Measurements from ENCODE around the gene PCDHGA7.
"Not testable (repeated sequence)": the region's sequence is repeated elsewhere in the genome, so short reads cannot be mapped to it uniquely, and the experiment has no call there.

The PCDHGA7 gene

DNA sequence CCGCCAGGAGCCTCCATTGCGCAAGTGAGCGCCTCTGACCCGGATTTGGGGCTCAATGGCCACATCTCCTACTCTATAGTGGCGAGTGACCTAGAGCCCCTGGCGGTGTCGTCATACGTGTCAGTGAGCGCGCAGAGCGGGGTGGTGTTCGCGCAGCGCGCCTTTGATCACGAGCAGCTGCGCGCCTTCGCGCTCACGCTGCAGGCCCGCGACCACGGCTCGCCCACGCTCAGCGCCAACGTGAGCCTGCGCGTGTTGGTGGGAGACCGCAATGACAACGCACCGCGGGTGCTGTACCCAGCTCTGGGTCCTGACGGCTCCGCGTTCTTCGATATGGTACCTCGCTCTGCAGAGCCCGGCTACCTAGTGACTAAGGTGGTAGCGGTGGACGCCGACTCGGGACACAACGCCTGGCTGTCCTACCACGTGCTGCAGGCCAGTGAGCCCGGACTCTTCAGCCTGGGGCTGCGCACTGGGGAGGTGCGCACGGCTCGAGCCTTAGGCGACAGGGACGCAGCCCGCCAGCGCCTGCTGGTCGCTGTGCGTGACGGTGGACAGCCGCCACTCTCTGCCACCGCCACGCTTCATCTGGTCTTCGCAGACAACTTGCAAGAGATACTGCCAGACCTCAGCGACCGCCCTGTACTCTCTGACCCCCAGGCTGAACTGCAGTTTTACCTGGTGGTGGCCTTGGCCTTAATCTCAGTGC lies 27.2 kb downstream of the PCDHGA7 start:
- Histone ChIP-seq H3K9me3 (ENCODE audit: control insufficient read depth in 1 of 2, low read length in 2 of 2) (peaks cover 55 to 78% of the 10 kb centered on the region in 2 donors), H3K36me3 (ENCODE audit: control insufficient read depth in 1 of 2, insufficient read depth in 2 of 2, low read length in 2 of 2) (peaks cover 0 to 15% of the 10 kb centered on the region in 2 donors), H3K27ac (ENCODE audit: low read length) (no peak overlapping the region), H3K4me3 (ENCODE audit: low read depth in 1 of 2, low read length in 2 of 2) (peak overlapping the region; percentile 21 to 70), H3K4me1 (ENCODE audit: control insufficient read depth in 1 of 2, insufficient read depth in 2 of 2, low read length in 2 of 2) (no peaks in the 10 kb centered on the region), H3K27me3 (ENCODE audit: low read depth, low read length) (no peaks in the 10 kb centered on the region)

DNA sequence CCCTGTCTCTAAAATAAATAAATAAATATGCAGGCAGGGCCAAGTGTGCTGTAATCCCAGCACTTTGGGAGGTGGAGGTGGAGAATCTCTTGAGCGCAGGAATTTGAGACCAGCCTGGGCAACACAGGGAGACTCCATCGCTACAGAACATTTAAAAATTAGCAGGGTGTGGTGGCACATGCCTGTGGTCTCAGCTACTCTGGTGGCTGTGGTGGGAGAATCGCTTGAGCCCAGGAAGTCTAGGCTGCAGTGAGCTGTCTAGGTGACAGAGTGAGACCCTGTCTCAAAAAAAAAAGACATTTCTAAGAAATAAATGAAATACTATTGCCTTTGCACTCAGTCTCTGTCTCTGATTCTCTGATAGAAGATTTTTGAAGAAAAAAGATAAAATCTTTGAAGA lies 29.0 kb downstream of the PCDHGA7 start:
- H3K4me1 ChIP-seq (ENCODE audit: control insufficient read depth in 1 of 2, insufficient read depth in 2 of 2, low read length in 2 of 2), result no peaks in the 10 kb centered on the region
- H3K4me3 ChIP-seq (ENCODE audit: low read depth in 1 of 2, low read length in 2 of 2), result peak overlapping the region; percentile 21 to 70
- H3K36me3 ChIP-seq (ENCODE audit: control insufficient read depth in 1 of 2, insufficient read depth in 2 of 2, low read length in 2 of 2), result peaks cover 0 to 14% of the 10 kb centered on the region in 2 donors
- no peaks in the 10 kb centered on the region for H3K27me3 ChIP-seq (ENCODE audit: low read depth, low read length)
- H3K9me3 ChIP-seq (ENCODE audit: control insufficient read depth in 1 of 2, low read length in 2 of 2), result peaks cover 50 to 76% of the 10 kb centered on the region in 2 donors
- H3K27ac ChIP-seq (ENCODE audit: low read length), result no peak overlapping the region

DNA sequence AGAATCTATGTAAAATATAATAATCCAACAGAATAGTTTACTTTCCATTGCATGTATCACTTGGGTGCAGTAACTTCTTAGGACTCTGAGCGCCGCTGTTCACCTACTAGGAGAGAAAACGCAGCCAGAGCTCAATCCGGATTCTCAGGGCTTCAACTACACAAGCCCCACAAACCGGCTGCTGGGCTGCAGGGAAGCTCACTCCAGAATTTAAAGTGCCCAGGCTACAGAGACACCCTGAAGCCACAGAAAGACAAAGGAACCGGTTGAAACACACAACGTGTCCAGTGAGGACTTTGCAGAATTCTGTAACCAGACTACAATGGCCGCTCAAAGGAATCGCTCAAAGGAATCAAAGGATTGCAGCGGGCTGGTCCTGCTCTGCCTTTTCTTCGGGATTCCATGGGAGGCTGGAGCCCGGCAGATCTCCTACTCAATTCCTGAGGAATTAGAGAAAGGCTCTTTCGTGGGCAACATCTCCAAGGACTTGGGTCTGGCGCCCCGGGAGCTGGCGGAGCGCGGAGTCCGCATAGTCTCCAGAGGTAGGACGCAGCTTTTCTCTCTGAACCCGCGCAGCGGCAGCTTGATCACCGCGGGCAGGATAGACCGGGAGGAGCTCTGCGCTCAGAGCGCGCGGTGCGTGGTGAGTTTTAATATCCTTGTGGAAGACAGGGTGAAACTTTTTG lies 30.5 kb downstream of the PCDHGA7 start, which contains the start of gene PCDHGA10:
PCDHGA10 (plus strand) TSS at position 134 of the 686 bp plus-strand sequence; CDS start at position 323, 189 bp downstream.
- Histone ChIP-seq H3K27ac (ENCODE audit: low read length) (no peak within 1 kb of the TSS), H3K4me1 (ENCODE audit: control insufficient read depth in 1 of 2, insufficient read depth in 2 of 2, low read length in 2 of 2) (no peaks in the 10 kb centered on the region), H3K9me3 (ENCODE audit: control insufficient read depth in 1 of 2, low read length in 2 of 2) (peaks cover 46 to 79% of the 10 kb centered on the region in 2 donors), H3K36me3 (ENCODE audit: control insufficient read depth in 1 of 2, insufficient read depth in 2 of 2, low read length in 2 of 2) (peaks cover 0 to 14% of the 10 kb centered on the region in 2 donors), H3K4me3 (ENCODE audit: low read depth in 1 of 2, low read length in 2 of 2) (peak within 1 kb of the TSS; percentile 55 to 70), H3K27me3 (ENCODE audit: low read depth, low read length) (no peaks in the 10 kb centered on the region)

DNA sequence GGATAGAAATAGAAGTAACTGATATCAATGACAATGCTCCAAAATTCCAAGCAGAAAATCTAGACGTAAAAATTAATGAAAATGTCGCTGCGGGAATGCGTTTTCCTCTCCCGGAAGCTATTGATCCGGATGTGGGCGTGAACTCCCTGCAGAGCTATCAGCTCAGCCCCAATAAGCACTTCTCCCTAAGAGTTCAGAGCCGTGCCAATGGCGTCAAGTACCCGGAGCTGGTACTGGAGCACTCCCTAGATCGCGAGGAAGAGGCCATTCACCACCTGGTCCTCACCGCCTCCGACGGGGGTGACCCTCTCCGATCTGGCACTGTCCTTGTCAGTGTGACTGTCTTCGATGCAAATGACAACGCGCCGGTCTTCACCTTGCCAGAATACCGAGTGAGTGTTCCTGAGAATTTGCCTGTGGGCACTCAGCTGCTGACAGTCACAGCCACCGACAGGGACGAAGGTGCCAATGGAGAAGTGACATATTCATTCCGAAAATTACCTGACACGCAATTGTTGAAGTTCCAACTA lies 31.1 kb downstream of the PCDHGA7 start:
- Histone ChIP-seq H3K36me3 (ENCODE audit: control insufficient read depth in 1 of 2, insufficient read depth in 2 of 2, low read length in 2 of 2) (peaks cover 0 to 14% of the 10 kb centered on the region in 2 donors), H3K4me3 (ENCODE audit: low read depth in 1 of 2, low read length in 2 of 2) (peak overlapping the region; percentile 55 to 70), H3K27me3 (ENCODE audit: low read depth, low read length) (no peaks in the 10 kb centered on the region), H3K9me3 (ENCODE audit: control insufficient read depth in 1 of 2, low read length in 2 of 2) (peaks cover 50 to 78% of the 10 kb centered on the region in 2 donors), H3K27ac (ENCODE audit: low read length) (no peak overlapping the region), H3K4me1 (ENCODE audit: control insufficient read depth in 1 of 2, insufficient read depth in 2 of 2, low read length in 2 of 2) (no peaks in the 10 kb centered on the region)

DNA sequence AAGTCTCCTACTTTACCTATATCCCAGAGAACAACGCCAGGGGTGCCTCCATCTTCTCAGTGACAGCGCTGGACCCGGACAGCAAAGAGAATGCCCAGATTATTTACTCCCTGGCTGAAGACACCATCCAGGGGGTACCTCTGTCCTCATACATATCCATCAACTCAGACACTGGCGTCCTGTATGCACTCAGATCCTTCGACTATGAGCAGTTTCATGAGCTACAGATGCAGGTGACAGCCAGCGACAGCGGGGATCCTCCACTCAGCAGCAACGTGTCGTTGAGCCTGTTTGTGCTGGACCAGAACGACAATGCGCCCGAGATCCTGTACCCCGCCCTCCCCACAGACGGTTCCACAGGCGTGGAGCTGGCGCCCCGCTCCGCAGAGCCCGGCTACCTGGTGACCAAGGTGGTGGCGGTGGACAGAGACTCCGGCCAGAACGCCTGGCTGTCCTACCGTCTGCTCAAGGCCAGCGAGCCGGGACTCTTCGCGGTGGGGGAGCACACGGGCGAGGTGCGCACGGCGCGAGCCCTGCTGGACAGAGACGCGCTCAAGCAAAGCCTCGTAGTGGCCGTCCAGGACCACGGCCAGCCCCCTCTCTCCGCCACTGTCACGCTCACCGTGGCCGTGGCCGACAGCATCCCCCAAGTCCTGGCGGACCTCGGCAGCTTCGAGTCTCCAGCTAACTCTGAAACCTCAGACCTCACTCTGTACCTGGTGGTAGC lies 32.2 kb downstream of the PCDHGA7 start:
- not testable (repeated sequence) for H3K4me1 ChIP-seq (ENCODE audit: control insufficient read depth in 1 of 2, insufficient read depth in 2 of 2, low read length in 2 of 2); H3K27ac ChIP-seq (ENCODE audit: low read length); H3K27me3 ChIP-seq (ENCODE audit: low read depth, low read length)
- peaks cover 49 to 78% of the 10 kb centered on the region in 2 donors for H3K9me3 ChIP-seq (ENCODE audit: control insufficient read depth in 1 of 2, low read length in 2 of 2)
- H3K36me3 ChIP-seq (ENCODE audit: control insufficient read depth in 1 of 2, insufficient read depth in 2 of 2, low read length in 2 of 2), result peaks cover 0 to 17% of the 10 kb centered on the region in 2 donors
- peak overlapping the region; percentile 17 to 70 for H3K4me3 ChIP-seq (ENCODE audit: low read depth in 1 of 2, low read length in 2 of 2)

DNA sequence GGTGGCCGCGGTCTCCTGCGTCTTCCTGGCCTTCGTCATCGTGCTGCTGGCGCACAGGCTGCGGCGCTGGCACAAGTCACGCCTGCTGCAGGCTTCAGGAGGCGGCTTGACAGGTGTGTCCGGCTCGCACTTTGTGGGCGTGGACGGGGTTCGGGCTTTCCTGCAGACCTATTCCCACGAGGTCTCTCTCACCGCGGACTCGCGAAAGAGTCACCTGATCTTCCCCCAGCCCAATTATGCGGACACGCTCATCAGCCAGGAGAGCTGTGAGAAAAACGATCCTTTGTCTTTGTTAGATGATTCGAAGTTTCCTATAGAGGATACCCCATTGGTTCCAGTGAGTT lies 32.7 kb downstream of the PCDHGA7 start:
- H3K9me3 ChIP-seq (ENCODE audit: control insufficient read depth in 1 of 2, low read length in 2 of 2), result peaks cover 50 to 77% of the 10 kb centered on the region in 2 donors
- H3K4me3 ChIP-seq (ENCODE audit: low read depth in 1 of 2, low read length in 2 of 2), result peak overlapping the region in 1 of 2 donors; percentile 70
- not testable (repeated sequence) for H3K27me3 ChIP-seq (ENCODE audit: low read depth, low read length)

DNA sequence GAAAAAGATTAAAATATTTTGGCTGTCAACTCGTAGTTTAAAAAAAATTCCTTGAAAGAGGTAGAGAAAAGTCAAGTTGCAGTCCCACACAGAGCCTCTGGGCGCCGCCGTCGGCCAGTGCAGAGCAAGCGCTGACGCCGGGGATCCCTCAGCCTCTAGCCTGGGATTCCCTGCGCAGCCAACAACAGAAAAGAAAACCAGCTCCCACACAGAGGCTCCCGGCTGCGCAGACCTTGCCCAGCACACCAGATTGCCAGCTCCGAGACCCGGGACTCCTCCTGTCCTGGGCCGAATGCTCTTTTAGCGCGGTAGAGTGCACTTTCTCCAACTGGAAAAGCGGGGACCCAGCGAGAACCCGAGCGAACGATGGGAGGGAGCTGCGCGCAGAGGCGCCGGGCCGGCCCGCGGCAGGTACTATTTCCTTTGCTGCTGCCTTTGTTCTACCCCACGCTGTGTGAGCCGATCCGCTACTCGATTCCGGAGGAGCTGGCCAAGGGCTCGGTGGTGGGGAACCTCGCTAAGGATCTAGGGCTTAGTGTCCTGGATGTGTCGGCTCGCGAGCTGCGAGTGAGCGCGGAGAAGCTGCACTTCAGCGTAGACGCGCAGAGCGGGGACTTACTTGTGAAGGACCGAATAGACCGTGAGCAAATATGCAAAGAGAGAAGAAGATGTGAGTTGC lies 35.1 kb downstream of the PCDHGA7 start, which contains the start of gene PCDHGB7:
PCDHGB7 (plus strand) TSS at position 184 of the 679 bp plus-strand sequence; CDS start at position 367, 183 bp downstream.
- H3K4me1 ChIP-seq (ENCODE audit: control insufficient read depth in 1 of 2, insufficient read depth in 2 of 2, low read length in 2 of 2), result peaks cover 0 to 20% of the 10 kb centered on the region in 2 donors
- H3K9me3 ChIP-seq (ENCODE audit: control insufficient read depth in 1 of 2, low read length in 2 of 2), result peaks cover 61 to 84% of the 10 kb centered on the region in 2 donors
- H3K4me3 ChIP-seq (ENCODE audit: low read depth in 1 of 2, low read length in 2 of 2), result peak within 1 kb of the TSS; percentile 24 to 66
- peaks cover 0 to 14% of the 10 kb centered on the region in 2 donors for H3K36me3 ChIP-seq (ENCODE audit: control insufficient read depth in 1 of 2, insufficient read depth in 2 of 2, low read length in 2 of 2)
- not testable (repeated sequence) for H3K27me3 ChIP-seq (ENCODE audit: low read depth, low read length); H3K27ac ChIP-seq (ENCODE audit: low read length)

More for the DNA sequence above, 32.7 kb downstream of the PCDHGA7 start:
- H3K4me1 ChIP-seq (ENCODE audit: control insufficient read depth in 1 of 2, insufficient read depth in 2 of 2, low read length in 2 of 2); H3K27ac ChIP-seq (ENCODE audit: low read length): not testable (repeated sequence)
- peaks cover 0 to 20% of the 10 kb centered on the region in 2 donors for H3K36me3 ChIP-seq (ENCODE audit: control insufficient read depth in 1 of 2, insufficient read depth in 2 of 2, low read length in 2 of 2)

DNA sequence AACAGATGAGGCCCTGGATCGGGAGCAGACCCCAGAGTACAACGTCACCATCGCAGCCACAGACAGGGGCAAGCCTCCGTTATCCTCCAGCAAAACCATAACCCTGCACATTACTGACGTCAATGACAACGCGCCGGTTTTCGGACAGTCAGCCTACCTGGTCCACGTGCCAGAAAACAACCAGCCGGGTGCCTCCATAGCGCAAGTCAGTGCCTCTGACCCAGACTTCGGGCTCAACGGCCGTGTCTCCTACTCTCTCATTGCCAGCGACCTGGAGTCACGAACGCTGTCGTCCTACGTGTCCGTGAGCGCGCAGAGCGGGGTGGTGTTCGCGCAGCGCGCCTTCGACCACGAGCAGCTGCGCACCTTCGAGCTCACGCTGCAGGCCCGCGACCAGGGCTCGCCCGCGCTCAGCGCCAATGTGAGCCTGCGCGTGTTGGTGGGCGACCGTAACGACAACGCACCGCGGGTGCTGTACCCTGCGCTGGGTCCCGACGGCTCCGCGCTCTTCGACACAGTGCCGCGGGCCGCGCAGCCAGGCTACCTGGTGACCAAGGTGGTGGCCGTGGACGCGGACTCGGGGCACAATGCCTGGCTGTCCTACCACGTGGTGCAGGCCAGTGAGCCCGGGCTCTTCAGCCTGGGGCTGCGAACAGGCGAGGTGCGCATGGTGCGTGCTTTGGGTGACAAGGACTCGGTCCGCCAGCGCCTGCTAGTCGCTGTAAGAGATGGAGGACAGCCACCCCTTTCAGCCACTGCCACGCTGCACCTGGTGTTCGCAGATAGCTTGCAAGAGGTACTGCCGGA lies 36.7 kb downstream of the PCDHGA7 start:
- Histone ChIP-seq H3K4me1 (ENCODE audit: control insufficient read depth in 1 of 2, insufficient read depth in 2 of 2, low read length in 2 of 2) (peaks cover 0 to 20% of the 10 kb centered on the region in 2 donors), H3K9me3 (ENCODE audit: control insufficient read depth in 1 of 2, low read length in 2 of 2) (peaks cover 59 to 84% of the 10 kb centered on the region in 2 donors), H3K36me3 (ENCODE audit: control insufficient read depth in 1 of 2, insufficient read depth in 2 of 2, low read length in 2 of 2) (peaks cover 0 to 6% of the 10 kb centered on the region in 2 donors), H3K4me3 (ENCODE audit: low read depth in 1 of 2, low read length in 2 of 2) (peak overlapping the region; percentile 19 to 66), H3K27ac (ENCODE audit: low read length) (no peak overlapping the region), H3K27me3 (ENCODE audit: low read depth, low read length) (no peaks in the 10 kb centered on the region)

DNA sequence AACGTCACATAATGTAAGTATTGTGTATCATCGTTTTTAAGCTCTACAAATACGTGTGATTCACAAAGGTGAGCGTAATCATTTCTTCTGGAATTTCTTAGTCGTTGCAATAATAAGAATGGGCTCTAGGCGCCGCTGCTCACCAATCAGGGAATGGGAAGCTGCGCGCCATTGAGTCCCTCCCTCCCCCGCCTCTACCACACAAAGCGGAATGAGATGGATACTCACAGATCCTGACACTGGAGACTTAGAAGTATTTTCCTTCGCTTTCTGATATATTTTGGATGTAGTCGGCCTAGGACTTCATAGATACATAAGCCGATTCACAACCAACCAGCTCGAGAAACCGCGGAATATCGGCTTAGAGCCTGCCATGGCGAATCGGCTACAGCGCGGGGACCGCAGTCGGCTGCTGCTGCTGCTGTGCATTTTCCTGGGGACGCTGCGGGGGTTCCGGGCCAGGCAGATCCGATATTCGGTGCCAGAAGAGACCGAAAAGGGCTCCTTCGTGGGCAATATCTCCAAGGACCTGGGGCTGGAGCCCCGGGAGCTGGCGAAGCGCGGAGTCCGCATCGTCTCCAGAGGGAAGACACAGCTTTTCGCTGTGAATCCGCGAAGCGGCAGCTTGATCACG lies 38.4 kb downstream of the PCDHGA7 start, which contains the start of gene PCDHGA11:
PCDHGA11 (plus strand) TSS at position 197 of the 634 bp plus-strand sequence; CDS start at position 374, 177 bp downstream.
- H3K27me3 ChIP-seq (ENCODE audit: low read depth, low read length), result no peaks in the 10 kb centered on the region
- peaks cover 0 to 20% of the 10 kb centered on the region in 2 donors for H3K4me1 ChIP-seq (ENCODE audit: control insufficient read depth in 1 of 2, insufficient read depth in 2 of 2, low read length in 2 of 2)
- H3K36me3 ChIP-seq (ENCODE audit: control insufficient read depth in 1 of 2, insufficient read depth in 2 of 2, low read length in 2 of 2), result peaks cover 0 to 12% of the 10 kb centered on the region in 2 donors
- no peak within 1 kb of the TSS for H3K27ac ChIP-seq (ENCODE audit: low read length)
- peak within 1 kb of the TSS; percentile 44 to 66 for H3K4me3 ChIP-seq (ENCODE audit: low read depth in 1 of 2, low read length in 2 of 2)
- H3K9me3 ChIP-seq (ENCODE audit: control insufficient read depth in 1 of 2, low read length in 2 of 2), result peaks cover 71 to 89% of the 10 kb centered on the region in 2 donors

Measured in muscle layer of duodenum (tissue), 2 donors.